Dermis microvascular lymphatic vessel endothelial cell (primary cell): Measurements from ENCODE around the gene SELP. TPM values are rescaled to one million over a fixed set of nuclear protein-coding genes. Genes with fewer than 3 reads are reported as not detected.

Source experiments
- total RNA-seq: library from RNA; depleted of rRNA; stranded (reverse); fragments of >200 nt; gene quantifications from 2 replicates; pipeline ENCODE4 v1.2.1, GENCODE V29; 2014

The SELP gene
- total RNA-seq, 1 donor from 2014 or later: 0.13 TPM

Other genes starting within 250 kb of the SELP start
- gene CCDC181, start 202.7 kb downstream of the SELP start, total RNA-seq: not detected in 2 replicates
- gene SLC19A2, start 144.2 kb downstream of the SELP start, total RNA-seq: 2.3 and 2.4 TPM in 2 replicates
- not detected in 2 replicates for gene F5, start 43.6 kb downstream of the SELP start, total RNA-seq
- gene SELL, start 81.5 kb upstream of the SELP start, total RNA-seq: 0.13 TPM in 2 replicates
- 3.1 and 4.9 TPM in 2 replicates for gene SELE, start 104.0 kb upstream of the SELP start, total RNA-seq
- 3.4 and 4.7 TPM in 2 replicates for gene METTL18, start 164.8 kb upstream of the SELP start, total RNA-seq